G401.6 (cell line): ENCODE results near the gene SDR39U1.

Experiments used
- FAIRE-seq: peaks from 2 replicates; lab custom pipeline; 2012; peaks lifted over from hg19 to GRCh38; lab: Jason Lieb, UNC

Gene SDR39U1

DNA sequence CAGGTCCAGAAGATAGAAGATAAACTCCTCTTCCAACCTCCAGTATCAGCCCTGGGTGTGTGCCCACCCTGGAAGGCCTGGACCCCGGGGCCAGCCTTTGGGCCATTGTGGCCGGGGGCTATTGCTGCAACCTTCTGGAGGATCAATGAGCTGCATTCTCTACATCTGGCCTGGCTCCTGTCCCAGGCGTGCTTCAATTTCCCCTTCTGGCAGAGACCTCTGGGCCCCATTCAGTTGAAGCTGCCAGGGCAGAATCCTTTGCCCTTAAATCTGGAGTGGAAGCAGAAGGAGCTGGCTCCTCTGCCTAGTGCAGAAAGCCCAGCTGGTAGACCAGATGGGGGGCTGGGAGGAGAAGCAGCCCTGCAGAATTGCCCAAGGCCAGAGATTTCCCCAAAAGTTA, 33.8 kb downstream of the SDR39U1 start:
- FAIRE-seq, result no peak

DNA sequence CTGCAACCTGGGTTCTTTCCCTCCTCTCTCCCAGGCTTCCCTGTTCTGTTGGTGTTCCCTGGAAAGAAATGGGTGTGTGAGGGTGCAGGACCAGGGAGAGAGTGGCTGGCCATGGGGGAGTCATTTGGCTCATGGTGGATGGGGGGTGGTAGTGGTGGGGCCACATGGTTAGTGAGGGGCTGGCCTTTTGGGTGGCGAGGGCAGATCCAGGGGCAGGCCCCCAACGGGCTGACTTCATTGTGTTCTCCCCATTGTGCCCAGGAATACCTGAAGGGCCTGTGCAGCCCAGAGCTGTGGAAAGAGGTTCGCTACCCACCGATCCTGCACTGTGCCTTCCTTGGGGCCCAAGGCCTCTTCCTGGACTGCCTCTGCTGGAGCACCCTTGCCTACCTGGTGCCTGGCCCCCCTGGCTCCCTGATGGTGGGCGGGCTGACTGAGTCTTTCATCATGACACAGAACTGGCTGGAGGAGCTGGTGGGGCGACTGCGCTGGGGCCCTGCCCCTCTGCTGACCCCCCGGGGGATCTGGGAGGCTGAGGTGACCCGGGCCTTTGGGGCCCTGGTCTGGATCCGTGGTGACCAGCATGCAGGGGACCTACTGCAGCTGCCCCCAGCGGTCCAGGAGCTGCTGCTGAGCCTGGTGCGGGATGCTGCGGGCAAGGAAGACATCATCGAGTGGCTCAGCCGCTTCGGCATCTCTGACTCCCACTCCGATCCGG, 34.8 kb downstream of the SDR39U1 start:
- no peak for FAIRE-seq

DNA sequence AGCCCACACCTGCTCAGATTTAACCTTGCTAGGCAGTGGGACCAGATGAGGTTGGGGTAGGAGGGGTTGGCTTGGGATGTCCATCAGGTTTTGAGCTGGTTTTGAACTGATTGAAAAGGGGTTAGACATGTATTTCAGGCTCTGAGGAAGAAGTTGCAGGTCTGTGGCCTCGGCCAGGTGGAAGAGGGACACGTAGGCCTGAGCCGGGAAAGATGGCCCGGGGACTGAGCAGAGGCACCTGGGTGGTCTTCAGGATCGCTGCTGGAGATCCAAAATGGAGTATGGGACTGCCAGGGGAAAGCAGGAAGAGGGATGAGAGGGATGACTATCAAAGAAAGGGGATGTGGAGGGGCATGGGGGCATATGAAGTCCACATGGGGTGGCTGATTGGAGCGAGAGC, 36.2 kb downstream of the SDR39U1 start:
- FAIRE-seq, result no peak

DNA sequence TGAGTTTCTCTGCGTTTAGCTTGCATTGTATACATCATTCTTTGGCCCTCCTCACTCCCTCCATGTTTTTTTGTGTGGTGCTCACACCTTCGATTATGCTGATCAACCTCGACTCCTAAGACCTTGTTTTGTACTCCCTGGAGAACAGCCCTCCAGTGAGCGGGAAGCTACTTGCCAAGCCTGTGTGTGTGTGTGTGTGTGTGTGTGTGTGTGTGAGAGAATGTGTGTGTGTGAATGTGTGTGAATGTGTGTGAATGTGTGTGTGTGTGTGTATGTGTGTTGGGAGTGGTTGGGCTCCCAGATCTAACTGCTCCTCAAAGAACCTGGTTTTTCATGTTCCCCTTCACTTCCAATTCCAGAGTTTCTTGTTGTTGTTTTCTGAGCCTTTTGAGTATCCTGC, 37.8 kb downstream of the SDR39U1 start:
- no peak for FAIRE-seq

DNA sequence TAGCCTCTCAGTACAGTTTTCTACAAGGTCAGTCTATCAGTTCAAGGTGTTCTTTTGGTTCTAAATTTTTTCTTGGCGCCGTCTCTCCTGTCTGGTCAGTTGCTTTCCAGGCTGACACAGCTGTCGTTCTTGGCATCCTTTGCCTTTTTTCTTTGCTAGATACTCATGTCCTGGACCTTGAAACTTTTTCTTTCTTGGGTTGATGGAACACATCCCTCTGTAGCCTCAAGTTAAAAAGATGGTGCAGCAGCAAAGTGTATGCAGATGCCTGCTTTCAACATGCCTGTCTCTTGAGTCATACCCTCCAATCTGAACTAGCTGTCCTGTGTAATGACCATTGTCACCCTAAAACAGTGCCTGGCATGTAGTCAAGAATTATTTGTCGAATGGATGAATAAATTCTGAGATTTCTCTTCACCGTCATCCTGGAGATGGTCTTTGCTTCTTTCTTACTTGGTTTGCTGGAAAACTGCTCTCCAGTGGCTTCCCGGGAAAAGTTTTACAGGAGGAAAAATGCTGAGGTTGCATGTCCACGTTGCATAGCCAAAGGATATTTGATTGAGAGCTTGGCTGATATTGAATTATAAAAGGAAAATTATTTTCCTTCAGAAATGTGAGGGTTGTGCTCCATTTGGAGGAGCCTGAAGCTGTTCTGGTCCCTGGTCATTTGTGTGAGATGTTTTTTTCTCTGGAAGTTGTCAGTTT, 39.1 kb downstream of the SDR39U1 start:
- no peak for FAIRE-seq

DNA sequence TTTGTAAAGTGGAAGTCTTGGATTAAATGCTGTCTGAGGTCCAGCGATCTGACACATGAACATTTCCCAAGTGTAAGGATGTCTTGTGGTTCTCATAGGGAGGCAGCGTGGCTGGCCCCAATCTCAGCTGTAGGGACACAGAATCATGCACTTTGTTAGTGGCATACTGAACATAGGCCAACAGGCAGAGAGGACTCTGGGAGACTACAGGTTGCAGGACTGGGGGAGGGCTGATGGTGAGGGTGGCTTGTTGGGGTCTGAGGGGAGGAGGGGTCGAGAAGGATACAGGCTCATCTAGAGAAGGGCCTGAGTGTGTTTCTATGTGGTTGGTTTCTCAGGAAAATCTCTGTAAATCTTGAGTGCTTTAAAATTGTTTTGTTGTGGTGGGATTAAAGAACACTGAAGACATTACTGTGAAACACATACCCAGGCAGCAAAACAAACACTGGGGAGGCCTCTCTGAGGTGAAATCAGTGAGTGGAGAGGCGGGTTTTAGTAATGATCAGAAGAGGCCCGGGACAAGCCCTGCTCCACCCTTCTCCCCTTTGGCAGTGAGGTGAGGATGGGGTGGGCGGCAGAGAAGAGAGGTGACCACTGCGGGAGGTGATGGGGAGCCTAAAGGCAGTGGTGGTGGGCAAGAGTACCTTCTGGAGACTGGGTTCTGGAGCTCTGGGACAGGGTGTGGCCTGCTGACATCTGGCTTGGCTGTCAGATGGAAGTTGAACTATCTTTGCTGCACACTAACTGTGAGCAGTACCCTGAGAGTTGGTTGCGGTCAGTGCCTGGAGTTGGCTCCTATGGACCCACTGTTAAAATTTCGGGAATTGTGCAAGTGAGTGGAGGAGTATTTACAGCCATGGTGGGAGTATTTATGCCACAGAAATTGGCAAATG, 40.5 kb downstream of the SDR39U1 start:
- FAIRE-seq, result no peak

DNA sequence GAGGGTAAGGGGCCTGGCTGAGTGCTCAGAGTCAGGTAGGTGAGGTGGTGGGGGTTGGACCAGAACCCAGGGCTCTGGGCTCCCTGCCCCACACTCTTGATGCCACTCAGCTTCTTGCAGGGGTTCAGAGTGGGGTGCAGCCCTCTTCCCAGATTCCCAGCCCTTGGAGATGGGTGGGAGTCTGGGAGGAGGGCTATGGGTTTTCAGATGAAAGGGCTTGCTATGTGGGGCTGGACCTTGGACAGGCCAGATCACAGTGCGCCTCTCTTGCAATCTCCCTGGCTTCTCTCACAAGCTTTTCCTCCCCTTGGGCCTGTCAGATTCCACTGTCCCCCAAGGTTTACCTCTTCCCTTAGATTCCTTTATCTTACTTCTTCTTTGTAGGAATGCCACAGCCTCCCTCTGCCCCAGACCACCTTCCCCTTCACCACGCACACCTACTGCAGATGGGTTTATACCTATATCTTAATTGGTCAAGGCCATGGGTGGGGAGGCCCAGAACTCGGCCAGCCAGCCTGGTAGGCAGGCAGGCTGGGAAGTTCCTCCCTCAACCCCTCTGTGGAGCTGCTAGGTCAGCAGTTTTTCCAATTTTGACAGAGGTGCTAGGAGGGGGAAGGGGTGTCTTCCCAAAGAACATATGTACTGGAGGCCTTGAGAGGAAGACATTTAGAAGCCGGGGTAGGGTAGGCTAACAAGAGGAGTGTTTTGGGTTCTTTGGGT, 42.4 kb downstream of the SDR39U1 start:
- FAIRE-seq, result no peak

DNA sequence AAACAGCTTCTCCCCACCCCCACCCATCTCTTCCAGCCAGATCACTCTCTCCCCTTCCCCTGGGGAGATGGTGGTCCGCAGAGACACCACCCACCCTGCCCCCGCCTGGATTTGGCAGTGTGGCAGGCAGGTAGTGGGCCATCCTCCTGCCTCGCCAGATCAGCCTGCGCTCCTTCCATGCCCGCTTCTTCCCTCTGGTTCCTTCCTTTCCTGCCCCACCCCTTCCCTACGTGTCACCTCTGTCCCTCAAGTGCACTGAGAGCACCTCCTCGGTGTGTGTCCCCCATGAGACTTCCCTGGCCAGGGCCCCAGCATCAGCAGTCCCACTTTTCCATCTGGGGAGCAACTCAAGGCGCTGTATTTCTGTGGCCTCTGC, 43.1 kb downstream of the SDR39U1 start:
- no peak for FAIRE-seq

DNA sequence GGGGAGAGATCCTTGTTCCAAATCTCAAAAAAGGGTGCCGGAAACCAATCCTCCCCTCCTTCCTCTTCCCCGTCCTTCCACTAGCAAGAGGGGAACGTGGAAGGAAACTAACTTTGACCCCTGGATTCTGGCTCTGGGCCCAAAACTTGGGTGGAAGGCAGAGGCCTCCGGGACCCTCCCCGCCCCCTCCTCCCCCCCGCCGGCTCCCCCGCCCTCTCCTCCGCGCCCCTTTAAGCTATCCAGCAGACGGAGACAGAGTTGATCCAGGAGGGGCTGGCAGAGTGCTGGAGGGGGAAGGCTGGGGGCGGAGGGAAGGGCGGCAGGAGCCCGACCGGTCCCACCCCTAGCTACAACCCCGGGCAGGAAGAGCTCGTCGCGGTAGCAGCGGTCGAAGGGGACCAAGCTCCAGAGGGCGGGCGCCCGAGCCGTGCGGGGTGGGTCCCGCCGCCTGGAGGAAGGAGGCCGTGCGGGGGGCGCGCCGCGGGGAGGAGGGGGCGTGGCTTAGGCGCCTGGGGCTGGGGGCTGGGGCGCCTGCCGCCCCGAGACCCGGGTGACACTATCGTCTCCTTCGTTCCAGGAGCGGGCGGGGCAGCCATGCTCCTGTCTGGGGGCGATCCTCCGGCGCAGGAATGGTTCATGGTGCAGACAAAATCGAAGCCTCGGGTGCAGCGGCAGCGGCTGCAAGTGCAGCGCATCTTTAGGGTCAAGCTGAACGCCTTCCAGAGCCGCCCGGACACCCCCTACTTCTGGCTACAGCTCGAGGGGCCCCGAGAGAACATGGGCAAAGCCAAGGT, 43.7 kb downstream of the SDR39U1 start, which contains the start of gene NYNRIN:
NYNRIN (plus strand) TSS at position 351 of the 794 bp plus-strand sequence; CDS start at position 595, 244 bp downstream.
- FAIRE-seq, result no peak

DNA sequence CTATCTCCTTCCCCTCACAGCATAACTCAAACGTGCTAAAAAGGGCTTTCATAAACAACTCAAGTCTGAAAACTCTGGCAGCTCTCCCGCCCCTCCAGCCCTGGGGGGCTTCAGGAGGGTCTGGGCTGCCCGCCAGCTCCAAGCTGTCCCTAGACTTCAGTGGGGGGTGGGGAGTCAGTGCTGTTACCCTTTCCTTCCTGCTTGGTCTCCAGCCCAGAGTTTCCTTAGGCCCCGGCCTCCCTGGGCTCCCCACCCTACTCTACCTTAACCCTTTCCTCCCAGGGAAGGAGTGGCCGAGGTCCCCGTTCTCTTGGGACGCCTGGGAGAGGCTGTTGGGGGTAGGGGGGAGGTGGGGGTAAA, 44.3 kb downstream of the SDR39U1 start:
- no peak for FAIRE-seq

DNA sequence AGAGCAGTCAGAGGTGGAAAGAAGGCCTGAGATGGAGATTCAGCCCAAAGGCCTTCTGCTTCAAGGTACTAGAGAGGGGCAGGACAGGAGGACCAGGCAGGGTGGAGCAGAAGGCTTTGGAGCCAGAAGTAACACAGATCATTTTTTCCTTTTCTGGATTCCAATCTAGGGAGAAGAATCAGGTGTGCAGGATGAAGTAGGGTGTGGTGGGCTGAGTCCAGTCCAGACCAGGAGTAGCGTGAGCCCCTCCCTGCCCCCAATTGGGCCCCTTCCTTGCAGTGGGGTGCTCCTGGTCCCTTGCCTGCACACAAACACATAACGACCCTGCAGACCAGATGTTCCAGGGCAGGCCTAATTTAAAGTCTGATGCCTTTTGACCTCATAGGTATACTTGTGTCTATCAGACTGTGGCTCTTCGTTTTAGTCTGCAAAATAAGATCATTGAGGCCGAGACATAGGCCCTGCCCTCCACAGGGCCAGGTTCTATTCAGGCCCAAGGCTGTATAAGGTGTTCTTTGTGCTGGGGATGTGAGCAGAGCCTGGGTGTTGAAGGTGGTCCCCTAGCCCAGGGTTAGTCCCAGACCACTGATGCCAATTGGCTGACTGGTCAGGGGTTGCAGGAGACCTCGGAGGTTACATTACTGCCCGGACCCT, 44.8 kb downstream of the SDR39U1 start:
- no peak for FAIRE-seq

DNA sequence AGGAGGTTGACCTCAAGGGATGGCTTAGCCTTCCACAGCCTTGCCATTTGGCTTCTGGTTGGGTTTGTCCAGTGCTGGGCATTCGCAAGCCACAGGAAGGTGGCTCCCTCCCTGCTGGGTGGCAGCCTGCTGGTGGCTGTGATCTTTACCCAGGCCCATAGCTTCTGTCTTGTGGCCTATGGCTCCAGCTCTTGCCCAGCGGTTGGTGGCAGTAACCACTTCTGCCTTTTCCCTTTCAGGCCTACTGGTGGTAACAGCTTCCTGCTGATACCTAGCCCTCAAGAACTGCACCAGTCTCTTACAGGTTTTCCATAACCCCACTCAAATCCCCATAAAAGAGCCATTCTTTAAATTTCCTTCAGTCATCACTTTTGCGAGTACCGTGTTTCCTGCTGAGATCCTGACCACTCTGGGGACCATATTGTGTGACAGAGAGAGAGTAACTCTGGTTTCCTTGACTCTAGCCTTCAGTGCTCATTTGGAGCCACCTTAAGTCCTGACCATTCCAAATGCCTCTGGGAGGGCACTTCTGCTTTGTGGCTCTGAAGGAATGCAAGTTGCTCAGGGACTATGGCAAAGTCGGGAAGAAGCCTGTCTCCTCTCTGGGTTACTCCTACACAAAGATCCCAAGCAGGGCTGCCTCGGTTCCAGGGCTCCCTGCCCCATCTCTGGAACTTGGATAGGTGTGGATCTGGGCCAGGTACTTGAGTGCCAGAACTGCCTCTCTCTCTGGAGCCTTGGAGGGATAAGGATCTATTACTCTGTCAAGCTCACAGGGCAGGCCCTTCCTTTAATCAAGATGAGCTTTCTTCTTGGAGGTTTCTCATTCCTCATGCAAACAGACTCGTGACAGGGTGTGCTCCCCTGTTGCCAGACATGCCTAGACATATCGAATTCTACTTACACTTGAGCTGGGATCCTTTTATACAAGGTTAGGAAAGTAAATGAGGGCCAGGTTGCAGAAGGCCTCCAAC, 46.7 kb downstream of the SDR39U1 start:
- no peak for FAIRE-seq

DNA sequence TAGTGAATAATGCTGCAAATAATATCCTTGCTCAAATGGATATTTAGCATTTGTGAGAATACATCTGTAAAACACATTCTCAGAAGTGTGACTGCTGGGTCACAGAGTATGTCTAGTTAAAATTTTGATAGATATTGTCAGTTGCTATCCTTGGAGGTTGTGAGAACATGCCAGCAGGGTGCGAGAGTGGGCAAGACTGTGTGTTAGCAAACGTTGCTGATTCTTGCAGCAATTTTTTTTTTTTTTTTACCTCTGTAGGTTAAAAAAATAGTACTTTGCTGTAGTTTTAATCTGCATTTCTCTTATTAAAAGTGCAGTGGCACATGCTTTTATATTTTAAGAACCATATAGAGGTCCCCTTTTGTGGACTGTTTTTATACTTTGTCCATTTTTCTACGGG, 48.3 kb downstream of the SDR39U1 start:
- FAIRE-seq, result no peak

DNA sequence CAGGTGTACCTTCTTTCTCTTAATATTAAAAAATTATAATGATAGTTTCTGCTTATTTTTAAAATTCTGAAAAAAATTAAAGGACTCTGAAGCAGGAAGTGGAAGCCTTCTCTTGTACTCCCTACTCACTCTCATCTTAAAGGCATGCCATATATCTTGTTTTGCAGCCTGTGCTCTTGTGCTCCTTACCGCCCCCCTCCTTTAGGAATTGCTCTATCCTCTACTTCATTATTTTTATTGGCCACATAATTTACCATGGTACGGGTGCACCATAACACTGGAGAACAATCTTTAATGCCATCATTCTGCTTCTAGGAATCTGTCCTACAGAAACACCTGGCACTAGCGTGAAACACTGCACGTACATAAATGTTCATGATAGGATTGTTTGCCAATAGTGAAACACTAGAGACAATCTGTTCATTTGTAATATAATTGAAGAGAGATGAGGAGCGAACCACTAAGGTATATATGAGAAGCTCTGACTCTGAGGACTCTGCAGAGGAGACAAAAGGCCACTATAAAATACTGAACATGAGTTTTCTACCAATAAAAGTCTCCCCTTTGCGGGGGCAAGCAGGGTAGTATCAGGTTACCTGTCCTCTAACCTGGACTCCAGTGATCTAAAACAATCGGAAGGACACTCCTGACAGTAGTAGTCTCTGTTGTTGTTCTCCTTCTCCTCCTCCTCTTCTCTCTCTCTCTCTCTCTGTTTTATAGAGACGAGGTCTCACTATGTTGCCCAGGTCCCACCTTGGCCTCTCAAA, 50.1 kb downstream of the SDR39U1 start:
- FAIRE-seq, result no peak

DNA sequence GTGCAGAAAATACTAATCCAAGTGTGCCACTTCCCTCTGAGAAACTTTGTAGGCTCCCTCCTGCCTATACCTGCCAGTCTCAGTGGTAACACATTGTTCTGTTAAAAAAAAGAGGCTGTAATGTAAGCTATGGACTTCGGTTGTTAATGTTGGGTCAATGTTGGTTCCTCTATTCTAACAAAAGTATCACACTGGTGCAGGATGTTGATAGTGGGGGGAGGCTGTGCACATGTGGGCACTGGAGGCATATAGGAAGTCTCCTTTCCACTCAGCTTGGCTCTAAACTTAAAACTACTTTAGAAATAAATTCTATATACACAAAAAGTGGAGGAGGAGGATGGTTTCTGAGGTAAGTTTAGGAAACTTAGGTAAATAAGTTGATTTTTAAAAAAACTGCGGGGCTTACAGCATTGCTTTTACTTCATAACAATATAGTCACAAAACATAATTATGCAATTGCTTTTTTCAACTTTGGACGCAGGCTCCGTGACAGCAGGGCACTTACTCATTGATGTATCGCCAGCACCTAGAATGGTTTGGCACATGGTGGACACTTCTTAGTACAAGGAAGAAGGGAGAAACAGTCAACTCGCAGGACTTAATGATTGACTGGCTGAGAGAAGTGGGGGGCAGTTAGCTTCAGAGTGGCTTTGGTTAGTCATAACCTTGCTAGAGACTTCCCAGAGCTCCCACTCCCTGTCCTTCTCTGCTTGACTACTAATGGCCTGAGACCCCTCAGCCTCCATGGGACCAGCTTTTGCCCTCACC, 51.7 kb downstream of the SDR39U1 start:
- FAIRE-seq, result no peak
